IPS-11a (cell line): Measurements from ENCODE around the gene EML6.

Experiments used
- H3K4me3 ChIP-seq: one replicate; pipeline ENCODE4 v1.5.1; 2013; ENCODE audit warnings: low read depth, low read length, control low read depth

The EML6 gene

DNA sequence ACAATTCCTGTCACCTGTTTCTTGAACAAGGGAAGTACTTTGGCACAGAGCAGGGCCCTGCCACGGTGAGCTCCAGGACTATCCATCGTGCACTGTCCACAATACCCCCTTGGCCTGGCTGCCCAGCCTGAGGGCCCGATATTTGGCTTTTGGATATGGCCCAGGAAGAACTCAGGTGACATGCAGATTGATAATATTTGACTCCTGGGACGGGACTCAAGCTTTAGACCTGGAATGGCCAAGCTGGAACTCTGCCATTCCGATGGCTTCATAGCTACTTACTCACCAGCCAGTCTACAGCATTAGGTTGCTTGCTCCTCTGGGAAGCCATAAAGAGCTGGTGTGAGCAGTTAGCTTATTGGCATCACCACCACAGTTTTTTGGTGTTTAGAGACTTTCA lies 26.6 kb downstream of the EML6 start:
- no peak overlapping the region for H3K4me3 ChIP-seq

DNA sequence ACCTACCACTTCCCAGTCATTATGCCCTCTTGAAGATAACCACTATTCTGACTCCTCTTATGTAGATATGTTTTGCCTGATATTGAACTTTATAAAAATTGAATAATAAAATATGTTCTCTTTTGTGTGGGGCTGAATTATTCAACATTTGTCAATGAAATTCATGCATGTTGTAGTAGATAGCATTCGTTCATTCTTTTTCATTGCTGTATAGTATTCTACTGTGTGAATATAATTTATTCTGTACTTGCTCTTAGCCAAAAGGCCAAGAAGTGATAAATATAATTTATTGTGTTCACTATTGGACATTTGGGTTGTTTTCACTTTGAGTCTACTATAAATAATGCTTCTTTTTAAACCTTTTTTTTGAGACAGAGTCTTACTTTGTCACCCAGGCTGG lies 29.0 kb downstream of the EML6 start:
- no peak overlapping the region for H3K4me3 ChIP-seq

DNA sequence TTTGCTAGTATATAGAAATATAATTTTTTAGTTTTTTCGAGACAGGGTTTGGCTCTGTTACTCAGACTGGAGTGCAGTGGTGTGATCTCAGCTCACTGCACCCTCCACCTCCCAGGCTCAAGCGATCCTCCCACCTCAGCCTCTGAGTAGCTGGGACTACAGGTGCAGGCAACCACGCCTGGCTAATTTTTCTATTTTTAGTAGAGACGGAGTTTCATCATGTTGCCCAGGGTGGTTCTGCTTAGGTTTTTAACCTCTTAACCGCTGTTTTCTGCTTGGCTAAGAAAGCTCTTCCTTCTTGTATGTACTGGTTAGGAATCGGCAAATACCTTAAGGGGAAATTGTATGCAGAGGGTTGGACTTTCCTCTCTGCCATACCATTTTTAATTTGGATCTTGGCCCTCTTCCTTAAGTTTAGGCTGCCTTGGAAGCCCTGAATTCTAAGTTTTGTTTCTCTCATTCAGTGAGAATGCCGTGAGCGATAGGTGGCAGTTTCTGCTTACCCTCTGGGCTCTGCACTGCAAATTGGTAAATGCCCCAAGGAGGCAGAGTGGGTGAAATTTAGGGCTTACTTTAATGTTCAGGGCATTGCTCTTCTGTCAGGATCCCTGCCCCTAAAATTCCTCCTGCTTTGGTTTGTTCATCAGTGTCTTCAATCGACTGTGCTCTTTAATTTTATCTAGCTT lies 32.3 kb downstream of the EML6 start:
- H3K4me3 ChIP-seq, result no peak overlapping the region

DNA sequence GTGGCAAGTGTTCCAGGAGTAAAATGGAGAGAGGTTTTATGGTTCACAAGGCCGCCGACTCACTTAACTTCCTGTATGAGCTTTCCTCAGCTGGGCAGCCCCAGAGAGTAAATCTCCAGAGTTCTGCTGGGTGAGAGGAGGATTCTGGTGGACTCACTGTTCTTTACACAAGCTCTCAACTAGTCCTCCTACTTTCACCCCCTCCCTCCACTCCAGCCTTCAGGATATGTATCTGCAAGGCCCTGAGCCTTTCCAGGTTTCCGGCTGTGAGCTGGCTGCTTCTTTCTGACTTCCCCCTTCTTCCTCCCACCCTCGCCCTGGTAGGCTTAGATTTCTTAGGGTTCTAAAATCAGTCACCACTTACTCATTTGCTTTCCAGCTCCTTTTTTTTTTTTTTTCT lies 34.0 kb downstream of the EML6 start:
- H3K4me3 ChIP-seq, result no peak overlapping the region

DNA sequence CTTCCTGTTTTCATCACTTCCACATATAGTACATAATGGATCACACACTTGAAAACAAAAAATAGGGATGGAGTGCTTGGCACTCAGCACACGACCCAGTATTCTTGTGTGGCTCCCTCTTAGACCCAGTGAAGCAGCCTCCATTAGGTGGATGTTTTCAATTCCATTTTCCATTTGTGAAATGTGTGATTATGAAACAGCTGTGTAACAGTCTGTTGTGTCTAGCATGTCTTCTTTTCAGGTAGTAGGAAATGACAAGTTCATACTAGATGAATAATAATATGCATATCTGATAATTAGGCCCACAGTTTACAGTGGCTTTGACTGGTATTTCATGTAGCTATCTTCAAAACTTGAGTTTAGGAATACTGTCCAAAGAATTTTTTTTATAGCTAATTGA lies 35.5 kb downstream of the EML6 start:
- H3K4me3 ChIP-seq, result no peak overlapping the region

DNA sequence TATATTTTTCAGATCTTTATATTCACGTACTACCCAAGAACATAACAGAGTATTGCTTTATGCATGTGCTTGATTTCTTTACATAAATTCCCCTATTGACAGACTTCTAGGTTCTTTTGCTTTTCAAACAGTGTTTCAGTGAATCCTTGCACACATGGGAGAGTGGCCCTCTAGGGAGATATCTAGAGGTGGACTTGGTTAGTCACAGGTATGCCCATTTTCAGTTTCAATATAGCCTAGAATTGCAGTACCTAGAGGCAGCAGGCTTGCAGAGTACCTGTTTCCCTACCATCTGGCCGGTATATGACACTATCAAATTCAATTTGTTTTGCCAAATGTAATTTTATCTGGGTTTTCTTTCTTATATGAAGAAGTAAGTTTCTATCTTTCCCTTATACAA lies 36.8 kb downstream of the EML6 start:
- H3K4me3 ChIP-seq, result no peak overlapping the region

DNA sequence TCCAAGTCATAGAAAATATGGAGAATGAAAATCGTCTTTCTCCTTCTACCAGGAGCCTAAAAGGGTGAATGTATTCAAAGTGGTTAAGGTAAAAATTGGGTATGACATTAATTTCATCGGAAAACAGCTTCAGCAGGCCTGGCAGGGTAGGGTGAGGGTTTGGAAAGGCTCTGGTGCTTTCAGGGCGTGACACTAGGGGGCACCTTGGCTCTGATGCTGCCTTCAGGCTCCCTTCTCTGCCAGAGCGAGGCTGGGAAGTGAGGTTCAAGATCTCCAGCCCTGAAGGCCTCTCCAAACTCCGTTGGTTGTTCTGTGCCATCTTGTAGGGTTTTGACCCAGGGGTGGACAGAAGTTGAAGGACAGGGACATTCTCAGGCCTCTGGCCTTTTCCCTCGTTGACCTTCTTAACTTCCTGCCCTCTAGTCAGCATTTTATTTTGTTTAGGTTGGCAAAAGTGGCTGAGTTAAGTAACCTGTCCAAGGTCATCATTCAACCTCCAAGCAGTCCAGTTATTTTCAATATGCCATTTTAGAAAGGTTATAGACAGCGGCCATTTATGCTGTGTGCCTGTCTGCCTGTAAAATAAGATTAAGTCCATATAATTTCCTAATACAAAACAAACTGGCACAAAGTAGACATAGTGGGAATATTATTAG lies 40.3 kb downstream of the EML6 start:
- H3K4me3 ChIP-seq, result no peak overlapping the region

DNA sequence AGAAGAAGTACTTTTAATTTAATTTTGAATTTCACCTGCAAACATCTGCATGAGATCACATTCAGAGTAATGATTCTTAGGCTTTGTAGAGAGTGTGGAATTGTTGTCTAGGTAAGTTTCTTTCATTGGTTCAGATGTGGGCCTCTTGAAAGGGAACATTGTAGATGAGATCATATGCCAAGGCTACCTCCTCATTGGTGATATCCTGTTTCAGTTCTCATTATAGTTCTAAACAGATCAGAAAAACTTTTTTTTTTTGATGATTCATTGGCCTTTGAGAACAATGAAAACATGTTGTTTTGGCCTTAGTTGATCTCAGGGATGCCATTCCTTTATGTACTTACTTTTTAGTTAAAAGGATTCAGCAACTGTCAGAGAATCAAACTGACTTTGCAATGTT lies 44.5 kb downstream of the EML6 start:
- H3K4me3 ChIP-seq, result no peak overlapping the region

DNA sequence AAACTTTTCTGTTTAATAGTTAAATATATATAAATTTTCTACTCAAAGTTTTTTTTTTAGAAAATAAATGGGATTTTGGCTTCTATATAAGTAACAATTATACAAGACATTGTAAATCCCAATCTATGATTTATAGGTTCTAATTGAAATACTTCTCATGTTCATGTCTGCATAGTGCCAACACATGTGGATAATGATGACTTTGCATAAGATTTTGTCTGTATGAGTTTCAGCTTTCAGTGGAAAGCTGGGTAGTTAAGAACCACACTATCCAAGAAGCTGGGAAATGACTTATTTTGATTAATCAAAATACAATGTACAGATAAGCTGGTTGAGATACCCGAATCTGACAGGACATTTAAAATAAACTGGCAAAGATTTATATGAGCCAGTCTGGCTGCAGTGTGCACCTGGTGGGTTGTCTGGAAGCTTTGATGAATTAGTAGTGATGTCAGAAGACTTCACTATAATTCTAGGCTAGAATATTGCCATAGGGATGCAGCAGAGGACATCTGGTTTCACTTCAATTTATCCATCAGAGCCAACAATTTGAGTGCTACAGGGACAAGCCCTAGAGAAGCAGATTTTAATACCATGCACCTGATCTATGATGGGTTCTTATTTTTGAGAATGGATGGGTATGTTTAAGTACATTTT lies 45.4 kb downstream of the EML6 start:
- H3K4me3 ChIP-seq, result no peak overlapping the region

DNA sequence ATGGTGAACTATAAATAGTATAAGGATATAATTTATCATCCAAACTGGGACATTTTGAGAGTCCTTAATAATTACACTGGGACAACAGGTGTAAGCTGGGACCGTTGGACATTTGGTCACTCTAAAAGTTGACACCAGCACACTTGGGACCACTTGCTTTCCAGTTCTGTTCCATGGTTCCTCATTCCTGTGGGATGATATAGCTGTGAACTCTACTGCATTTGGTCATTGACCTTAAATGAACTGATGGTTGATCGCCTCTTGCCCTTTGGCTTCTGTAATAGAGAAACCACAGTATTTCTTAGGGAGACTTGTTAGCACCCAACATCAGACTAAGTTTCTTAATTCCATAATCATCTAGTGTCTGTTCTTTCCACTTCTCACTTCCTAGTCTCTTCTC lies 46.7 kb downstream of the EML6 start:
- H3K4me3 ChIP-seq, result no peak overlapping the region

DNA sequence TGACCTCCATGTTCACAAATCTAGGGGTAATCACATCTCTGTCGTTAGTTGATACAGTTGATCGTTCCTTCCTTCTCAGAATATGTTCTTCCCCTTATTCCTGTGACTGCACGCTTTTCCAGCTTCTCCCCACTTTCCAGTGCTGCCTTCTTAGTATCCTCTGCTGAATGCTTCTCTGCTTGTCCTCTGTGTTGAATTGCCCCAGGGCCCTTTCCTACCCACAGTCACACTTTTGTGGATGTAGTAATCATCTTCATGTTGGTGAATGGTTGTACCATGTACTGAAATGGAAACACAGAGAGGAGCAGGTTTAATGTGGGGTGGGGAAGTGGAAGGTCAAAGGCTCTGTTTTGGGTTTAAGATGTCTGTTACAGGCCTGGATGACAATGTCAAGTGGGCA lies 47.2 kb downstream of the EML6 start:
- no peak overlapping the region for H3K4me3 ChIP-seq

DNA sequence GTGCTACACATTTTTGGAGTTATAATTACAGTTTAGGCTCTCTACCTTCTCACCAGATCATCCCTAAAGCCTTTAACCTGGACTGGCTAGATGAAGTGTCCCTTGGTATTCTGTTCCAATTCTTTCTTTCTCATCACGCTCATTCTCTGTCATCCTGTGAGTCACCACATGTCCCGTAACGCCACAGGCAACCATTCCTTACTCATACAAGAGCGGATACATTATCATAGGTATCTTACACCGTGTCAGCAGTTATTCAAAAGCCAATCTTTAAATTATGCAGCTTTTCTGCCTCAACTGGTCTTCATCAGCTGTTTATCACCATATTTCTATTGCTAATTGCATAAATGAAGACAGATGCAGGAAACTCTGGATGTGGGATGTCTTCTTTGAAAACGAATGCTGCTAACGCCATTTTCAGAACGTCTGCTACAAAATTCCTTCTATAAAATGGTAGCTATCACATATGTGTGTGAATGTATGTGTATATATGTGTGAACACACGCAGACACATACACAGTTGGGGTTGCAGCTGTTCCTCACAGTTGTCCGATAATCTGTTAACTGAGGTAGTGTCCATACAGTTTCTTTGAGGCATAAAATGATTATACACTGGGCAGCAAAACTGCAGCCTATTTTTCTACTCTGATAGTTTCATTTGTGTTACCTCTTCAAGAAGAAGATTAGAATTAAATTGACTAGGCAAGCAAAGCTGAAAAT lies 47.9 kb downstream of the EML6 start:
- H3K4me3 ChIP-seq, result no peak overlapping the region

DNA sequence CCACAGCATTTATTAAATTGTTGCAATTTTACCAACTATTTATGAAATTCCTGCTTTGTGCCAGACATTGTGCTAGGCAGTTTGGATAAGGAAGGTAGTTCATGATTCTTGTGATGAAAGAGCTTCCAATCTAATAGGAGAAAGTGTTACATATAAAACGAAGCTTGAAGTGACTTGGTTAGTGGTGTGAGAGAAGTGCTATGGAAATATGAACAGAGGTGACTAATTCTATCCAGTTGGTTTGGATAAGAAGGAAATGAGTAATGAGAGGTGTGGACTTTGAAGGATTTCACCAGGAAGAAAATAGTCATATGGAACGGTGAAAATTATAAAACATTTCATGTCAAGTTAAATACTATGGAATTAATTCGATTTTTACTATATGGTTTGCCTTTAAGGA lies 48.6 kb downstream of the EML6 start:
- H3K4me3 ChIP-seq, result no peak overlapping the region

DNA sequence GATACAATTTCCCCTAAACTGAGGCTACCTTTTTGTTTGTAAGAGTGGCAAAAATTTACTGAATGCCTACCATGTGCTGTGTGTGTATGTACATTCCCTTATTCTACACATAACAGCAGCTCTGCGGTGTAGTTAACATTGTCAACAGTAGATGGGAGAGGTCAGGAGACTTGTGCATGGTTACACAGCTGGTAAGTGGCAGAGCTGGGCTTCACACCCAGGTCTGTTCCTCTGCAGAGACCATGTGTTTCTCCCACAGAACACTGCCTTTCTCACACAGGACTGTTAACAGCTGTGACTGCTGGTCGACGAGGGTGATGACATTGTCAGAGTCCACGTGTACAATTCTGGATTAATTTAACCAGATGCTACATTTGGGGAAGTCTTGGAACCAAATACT lies 49.1 kb downstream of the EML6 start:
- H3K4me3 ChIP-seq, result no peak overlapping the region

DNA sequence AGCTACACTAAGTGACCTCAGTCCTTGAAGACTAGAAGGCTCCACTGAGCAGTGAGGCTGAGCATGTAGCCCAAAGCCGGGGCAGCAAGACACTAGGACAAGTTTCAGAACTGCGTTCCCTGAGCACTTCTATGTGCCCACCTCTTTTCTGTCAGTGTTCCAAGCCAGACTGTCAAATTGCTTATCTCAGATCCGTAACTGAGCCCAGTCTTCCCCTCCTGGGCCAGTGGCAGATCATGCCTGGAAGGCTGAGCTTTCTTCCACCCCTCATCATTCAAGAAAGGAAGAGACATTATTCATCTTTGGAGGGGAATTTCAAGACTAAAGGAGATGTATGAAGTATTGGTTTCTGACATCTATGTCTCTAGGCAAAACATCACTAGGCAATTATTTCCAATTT lies 49.8 kb downstream of the EML6 start:
- H3K4me3 ChIP-seq, result no peak overlapping the region

DNA sequence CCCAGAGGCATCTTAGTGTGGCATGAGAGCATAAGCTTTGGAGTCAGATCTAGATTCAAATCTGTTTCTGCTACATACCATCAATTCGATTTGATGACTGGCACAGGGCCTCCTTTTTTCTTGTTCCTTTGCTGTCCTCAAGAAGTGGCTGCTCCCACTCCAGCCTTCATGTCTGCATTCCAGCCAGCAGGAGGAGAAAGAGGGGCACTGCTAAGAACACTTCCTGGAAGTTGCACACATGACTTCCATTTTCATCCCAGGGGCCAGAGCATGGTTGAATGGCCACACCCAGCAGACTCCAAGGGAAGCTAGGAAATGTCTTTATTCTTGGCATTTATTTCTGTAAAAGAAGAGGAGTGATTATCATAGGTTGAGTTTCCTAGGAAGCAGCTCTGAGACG lies 50.4 kb downstream of the EML6 start:
- no peak overlapping the region for H3K4me3 ChIP-seq

DNA sequence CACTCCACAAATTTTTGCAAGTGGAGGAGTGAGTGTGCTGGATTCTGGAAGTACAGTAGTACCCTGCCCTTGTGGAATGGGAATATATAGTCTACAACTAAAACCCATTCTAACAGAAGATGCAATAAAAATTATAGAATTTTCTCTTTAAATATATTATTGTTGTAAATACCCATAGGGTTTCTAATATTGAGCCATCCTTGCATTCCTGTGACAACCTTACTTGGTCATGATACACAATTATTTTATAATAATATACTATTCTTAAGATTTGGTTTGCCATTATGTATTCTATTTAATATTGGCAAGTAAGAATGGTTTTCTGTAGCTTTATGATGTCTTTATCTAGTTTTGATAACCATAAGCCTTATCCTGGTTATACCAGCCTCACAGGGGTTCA lies 52.2 kb downstream of the EML6 start:
- H3K4me3 ChIP-seq, result no peak overlapping the region

DNA sequence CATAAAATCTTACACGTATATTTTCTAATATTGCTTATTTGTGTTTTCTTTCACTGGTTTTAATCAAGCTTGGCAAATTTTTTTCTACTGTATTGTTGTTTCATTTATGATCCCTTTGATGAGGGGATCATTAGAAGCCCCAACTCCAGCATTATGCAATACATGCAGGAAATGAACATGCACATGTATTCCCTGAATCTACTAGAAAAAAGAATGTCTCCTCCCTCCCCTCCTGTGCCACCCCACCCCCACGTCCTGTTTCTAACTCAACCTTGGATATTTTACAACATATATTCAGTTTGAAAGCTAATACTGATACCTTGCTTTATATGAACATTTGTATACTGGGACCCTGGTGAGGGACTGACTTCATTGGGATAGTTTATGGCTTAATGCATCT lies 53.0 kb downstream of the EML6 start:
- H3K4me3 ChIP-seq, result no peak overlapping the region

DNA sequence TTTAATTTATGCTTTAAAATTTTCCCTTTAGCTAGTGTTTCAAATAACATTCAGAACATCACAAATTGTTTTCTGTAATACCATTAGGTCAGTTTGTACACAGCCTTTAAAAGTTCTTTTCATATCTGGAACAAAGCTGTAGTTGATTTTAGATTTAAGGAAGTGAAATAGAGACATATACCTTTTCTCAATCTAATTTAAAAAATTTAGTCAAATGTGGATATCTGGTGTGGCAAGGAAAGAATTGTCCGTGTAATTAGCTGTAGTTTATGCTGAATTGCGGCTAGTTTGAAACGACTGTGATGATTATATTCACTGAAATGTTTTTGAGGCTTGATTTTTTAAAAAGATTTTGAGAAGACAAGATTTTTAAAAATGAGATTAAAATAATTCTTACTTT lies 59.9 kb downstream of the EML6 start:
- no peak overlapping the region for H3K4me3 ChIP-seq

DNA sequence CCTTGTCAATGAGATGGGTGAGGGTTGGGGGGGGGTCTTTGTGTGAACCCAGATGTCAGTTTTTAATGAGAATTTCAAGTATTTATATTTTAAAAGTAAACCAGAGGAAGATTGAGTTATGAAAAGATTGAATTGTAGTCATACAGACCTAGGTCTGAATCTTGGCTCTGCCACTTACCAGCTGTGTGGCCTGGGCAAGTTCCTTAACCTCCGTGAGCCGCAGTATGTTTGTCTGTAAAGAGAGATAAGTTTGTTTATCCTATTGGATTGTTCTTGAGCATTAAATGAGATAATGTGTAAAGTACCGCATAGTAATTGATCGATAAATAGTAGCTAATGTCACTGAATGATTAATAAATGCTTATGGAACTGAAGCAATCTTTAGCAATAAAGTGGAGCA lies 63.8 kb downstream of the EML6 start:
- no peak overlapping the region for H3K4me3 ChIP-seq

DNA sequence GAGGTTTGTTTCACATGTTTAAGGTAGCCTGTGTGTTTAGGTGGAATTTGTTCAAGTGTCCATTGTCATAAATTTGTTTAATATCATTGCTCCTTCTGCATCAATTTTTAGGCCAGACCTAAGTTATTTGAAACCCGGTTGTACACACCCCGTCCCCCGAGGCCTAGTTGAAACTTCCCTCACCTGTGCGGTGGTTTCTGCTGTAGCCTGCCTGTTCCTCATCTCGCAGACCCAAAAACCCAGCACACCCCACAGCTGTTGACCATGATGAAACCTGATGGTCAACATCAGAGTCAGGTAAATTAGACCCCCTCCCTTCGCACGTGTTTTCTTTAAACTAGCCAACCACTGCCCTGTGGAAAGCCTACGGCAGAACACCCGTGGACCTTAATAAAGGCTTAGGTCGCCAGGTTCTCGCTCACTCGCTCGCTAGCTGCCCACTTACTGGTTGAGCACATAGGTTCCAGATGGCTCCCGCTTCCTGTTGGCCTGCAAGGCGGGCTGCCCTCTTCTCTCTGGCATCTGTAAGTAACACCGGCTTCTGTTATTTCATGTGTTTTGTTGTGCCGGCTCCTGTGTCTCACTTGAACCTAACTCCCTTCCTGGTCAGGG lies 64.4 kb downstream of the EML6 start:
- no peak overlapping the region for H3K4me3 ChIP-seq
